GM12872 (cell line): Measurements from ENCODE around the gene CRADD.

ENCODE experiments used
- TF ChIP-seq, protein P1 (sequence below): IDR thresholded peaks from 3 replicates; pipeline ENCODE4 v1.5.1; 2011; ENCODE audit warnings: low read depth, mild to moderate bottlenecking, low read length, moderate library complexity; ENCODE audit not compliant: insufficient read depth

Gene CRADD

GRCh38 chr12:93708952-93709351 lies 31.8 kb downstream of the CRADD start:
- TF ChIP-seq, protein P1, sequence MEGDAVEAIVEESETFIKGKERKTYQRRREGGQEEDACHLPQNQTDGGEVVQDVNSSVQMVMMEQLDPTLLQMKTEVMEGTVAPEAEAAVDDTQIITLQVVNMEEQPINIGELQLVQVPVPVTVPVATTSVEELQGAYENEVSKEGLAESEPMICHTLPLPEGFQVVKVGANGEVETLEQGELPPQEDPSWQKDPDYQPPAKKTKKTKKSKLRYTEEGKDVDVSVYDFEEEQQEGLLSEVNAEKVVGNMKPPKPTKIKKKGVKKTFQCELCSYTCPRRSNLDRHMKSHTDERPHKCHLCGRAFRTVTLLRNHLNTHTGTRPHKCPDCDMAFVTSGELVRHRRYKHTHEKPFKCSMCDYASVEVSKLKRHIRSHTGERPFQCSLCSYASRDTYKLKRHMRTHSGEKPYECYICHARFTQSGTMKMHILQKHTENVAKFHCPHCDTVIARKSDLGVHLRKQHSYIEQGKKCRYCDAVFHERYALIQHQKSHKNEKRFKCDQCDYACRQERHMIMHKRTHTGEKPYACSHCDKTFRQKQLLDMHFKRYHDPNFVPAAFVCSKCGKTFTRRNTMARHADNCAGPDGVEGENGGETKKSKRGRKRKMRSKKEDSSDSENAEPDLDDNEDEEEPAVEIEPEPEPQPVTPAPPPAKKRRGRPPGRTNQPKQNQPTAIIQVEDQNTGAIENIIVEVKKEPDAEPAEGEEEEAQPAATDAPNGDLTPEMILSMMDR: no peak

DNA sequence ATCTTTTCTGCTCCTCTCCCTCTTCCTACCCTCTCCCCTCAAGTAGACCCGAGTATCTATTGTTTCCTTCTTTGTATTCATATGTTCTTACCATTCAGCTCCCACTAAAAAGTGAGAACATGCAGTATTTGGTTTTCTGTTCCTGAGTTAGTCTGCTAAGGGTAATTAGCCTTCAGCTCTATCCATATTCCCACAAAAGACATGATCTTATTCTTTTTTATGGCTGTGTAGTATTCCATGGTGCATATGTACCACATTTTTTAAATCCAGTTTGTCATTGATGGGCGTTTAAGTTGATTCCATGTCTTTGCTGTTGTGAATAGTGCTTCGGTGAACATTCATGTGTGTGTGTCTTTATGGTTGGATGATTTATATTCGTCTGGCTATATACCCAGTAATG lies 32.2 kb downstream of the CRADD start:
- TF ChIP-seq, protein P1: no peak

DNA sequence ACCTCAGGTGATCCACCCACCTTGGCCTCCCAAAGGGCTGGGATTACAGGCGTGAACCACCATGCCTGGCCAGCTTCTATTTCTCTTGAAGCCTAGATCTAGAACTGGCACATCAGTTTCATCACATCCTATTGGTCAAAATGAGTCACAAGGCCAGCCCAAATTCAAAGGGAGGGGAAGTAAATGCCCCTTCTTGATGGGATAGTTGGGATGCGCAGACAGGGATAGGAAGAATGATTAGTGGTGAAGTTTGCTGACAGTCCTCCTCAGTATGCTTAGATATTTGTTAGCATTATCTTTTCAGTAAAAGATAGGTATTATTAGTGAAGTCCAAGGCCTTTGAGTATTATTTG lies 33.4 kb downstream of the CRADD start:
- TF ChIP-seq, protein P1: no peak

GRCh38 chr12:93712200-93712599 lies 35.0 kb downstream of the CRADD start:
- TF ChIP-seq, protein P1: no peak

DNA sequence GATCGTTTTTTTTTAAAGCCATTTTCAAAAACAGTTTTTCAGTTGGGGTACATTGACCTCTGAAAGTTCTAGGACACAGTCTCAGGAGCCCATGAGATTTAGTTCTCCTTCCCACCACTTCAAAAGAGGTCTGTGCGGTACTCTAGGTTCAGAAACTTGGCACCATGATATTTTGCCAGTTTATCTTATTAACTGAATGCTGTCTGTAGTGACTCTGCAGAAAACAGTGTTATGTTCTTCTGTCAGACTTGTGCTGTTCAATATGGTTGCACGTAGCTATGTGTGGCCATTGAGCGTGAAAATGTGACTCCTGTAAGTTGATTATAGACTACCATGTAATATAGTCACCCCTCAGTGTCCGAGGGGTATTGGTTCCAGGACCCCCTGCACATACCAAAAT lies 35.9 kb downstream of the CRADD start:
- TF ChIP-seq, protein P1: no peak

DNA sequence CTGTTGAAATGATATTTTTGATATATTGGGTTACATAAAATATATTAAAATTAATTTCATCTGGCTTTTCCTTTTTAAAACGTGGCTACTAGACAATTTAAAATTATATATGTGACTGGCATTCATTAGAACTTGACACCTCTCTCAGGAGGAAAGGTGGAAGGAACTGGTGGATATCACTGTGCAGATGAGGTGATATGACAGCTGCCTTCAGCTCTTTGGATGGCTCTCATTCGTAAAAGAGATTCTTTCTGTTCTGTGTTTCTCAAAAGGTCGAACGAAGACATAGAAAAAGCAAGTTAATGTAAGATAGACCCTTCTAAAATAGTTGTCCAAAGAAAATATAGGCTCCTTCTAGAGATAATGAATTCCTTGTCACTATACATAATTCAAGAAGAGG lies 36.6 kb downstream of the CRADD start:
- TF ChIP-seq, protein P1: no peak

DNA sequence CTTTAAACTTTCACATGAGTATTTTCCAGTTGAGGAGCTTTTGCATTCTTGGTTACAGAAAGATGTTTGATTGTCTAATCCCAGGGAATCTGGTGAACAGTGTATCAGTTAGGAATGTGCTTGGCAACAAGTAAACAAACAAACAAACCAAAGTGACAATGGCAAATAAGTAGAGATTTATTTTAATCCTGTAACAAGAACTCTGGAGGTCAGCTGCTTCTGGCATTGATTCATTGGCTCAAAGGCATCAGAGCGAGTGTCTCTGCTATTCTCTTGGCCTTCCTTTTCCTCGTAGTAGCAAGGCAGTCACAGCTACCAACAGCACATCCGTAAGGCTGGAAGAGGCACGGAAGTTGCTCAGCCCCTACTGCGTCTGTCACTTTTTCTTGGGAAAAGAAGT lies 37.2 kb downstream of the CRADD start:
- TF ChIP-seq, protein P1: no peak

DNA sequence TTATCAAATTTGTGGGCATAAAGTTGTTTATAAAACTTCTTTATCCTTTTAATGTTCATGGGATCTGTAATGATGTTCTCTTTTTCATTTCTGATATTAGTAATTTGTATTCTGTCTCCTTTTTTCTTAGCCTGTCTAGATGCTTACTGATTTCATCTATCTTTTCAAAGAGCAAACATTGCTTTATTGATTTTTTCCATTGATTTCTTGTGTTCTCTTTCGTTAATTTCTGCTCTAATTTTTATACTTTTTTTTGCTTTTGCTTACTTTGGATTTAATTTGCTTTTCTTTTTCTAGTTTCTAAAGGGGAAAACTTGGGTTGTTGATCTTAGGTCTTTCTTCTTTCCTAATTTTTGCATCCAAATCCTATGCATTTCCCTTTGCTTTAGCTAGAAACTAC lies 42.5 kb downstream of the CRADD start:
- TF ChIP-seq, protein P1: no peak
